Fibroblast of mammary gland (primary cell): ENCODE results near the gene ATF7IP2.
"Not testable (repeated sequence)": the region's sequence is repeated elsewhere in the genome, so short reads cannot be mapped to it uniquely, and the experiment has no call there.

Experiments
- DNase-seq: peaks from one replicate; pipeline ENCODE4 v3.0.0-alpha.2; 2010; ENCODE audit warnings: low read depth
- H3K4me3 ChIP-seq: 2 replicates; pipeline ENCODE4 v1.5.1; 2011; ENCODE audit warnings: low read depth, mild to moderate bottlenecking, low read length, moderate library complexity; ENCODE audit not compliant: control insufficient read depth
- TF ChIP-seq, protein P1 (sequence below): conservative IDR thresholded peaks from 2 replicates; pipeline ENCODE4 v1.5.1; 2011; ENCODE audit warnings: low read depth, low read length, inconsistent platforms; ENCODE audit not compliant: control insufficient read depth, insufficient read depth

The ATF7IP2 gene

DNA sequence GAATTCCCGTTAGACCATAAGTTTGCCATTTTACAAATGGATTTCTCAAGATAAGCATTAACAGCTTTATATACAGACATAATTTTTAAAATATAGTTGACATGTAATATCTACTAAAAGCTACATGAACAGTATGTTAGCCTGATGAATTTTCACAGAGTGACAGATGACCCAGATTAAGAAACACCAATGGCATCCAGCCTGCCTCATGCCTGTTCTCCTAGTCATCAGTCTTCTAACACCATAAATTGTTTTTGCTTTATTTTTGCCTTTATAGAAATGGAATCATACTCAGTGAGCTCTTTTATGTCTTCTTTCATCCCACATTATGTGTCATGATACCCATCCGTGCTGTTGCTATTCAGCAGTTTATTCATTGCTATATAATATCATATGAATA is 80.0 kb downstream of the ATF7IP2 start:
- TF ChIP-seq, protein P1, sequence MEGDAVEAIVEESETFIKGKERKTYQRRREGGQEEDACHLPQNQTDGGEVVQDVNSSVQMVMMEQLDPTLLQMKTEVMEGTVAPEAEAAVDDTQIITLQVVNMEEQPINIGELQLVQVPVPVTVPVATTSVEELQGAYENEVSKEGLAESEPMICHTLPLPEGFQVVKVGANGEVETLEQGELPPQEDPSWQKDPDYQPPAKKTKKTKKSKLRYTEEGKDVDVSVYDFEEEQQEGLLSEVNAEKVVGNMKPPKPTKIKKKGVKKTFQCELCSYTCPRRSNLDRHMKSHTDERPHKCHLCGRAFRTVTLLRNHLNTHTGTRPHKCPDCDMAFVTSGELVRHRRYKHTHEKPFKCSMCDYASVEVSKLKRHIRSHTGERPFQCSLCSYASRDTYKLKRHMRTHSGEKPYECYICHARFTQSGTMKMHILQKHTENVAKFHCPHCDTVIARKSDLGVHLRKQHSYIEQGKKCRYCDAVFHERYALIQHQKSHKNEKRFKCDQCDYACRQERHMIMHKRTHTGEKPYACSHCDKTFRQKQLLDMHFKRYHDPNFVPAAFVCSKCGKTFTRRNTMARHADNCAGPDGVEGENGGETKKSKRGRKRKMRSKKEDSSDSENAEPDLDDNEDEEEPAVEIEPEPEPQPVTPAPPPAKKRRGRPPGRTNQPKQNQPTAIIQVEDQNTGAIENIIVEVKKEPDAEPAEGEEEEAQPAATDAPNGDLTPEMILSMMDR: no peak
- DNase-seq: peak; percentile 15

DNA sequence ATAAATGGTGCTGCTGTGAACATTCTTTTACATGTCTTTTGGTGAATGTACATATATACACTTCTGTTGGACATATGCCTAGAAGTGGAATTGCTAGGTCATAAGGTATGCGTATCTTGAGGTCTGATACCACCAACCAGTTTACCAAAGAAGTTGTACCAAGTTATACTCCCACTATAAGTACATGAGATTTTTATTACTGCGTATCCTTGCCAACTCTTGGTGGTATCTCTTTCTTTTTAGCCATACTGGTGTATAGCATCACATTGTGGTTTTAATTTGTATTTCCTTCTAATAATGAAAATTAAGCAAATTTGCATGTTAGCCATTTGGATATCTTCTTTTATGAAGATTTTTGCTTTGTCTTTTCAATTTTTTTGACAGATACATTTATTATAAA is 80.5 kb downstream of the ATF7IP2 start:
- no peak overlapping the region for H3K4me3 ChIP-seq
- TF ChIP-seq, protein P1: no peak
- DNase-seq: no peak

More for the DNA sequence above, 80.0 kb downstream of the ATF7IP2 start:
- no peak overlapping the region for H3K4me3 ChIP-seq

DNA sequence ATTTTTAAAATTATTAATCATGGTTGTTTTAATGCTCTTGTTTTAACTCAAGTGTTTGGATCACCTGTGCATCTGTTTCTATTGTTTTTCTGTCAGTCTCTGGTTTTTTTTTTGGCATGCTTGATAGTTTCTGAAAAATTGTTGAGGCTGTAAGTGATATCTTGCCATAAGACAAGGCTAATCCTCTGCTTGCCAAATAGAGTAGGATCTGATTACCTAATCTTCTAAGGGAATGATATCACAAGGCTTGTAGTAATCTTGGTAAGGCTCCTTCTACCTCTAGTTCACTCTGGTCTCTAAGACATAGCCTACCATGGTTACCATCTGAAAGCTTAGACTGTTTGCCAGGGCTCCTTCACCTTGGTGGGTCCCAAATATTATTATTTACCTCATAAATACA is 81.0 kb downstream of the ATF7IP2 start:
- TF ChIP-seq, protein P1: no peak
- DNase-seq: no peak
- no peak overlapping the region for H3K4me3 ChIP-seq

DNA sequence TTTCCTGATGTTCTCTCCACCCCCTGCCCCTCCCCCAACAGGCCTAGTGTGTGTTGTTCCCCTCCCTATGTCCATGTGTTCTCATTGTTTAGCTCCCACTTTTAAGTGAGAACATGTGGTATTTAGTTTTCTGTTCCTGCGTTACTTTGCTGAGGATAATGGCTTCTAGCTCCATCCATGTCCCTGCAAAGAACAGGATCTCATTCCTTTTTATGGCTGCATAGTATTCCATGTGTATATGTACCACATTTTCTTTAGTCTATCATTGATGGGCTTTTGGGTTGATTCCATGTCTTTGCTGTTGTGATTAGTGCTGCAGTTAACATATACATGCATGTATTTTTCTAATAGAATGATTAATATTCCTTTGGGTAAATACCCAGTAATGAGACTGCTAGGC is 90.8 kb downstream of the ATF7IP2 start:
- not testable (repeated sequence) for DNase-seq

DNA sequence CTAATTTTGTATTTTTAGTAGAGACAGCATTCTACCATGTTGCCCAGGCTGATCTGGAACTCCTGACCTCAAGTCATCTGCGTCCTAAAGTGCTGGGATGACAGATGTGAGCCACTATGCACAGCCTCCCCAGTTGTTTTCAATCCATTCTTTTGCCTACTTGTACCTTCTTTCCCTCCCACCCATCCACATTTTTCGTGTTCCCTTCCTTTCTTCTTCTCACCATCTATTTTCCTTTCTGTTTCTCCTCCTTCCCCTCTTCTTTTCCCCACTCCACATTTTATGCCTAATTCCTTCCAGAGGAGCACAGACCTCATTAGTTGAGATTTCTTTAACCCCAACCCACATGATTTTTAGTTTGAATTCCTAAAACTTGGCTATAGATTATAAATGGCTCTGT is 94.3 kb downstream of the ATF7IP2 start:
- TF ChIP-seq, protein P1: no peak
- no peak for DNase-seq
- no peak overlapping the region for H3K4me3 ChIP-seq

More for the DNA sequence above, 90.8 kb downstream of the ATF7IP2 start:
- H3K4me3 ChIP-seq: not testable (repeated sequence)

DNA sequence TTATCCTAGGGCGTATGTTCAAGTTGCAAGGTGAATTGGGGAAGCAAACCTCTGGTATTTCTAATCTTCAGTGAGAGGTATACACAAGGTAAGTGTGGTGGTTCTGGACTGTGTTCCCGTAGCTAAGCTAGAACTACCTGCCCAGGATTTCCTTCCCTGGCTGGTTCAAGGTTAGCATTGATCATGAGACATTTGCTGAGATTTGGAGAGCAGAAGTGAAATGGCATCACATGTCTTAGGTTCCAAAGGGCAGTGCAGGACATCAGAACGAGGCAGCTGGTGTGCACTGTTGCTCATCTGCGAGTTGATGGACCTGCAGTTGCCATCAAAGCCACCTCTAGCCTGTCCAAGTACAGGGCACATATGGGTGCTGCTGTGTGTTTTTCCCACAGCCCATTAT is 99.3 kb downstream of the ATF7IP2 start:
- TF ChIP-seq, protein P1: no peak
- DNase-seq: no peak
- H3K4me3 ChIP-seq: no peak overlapping the region

DNA sequence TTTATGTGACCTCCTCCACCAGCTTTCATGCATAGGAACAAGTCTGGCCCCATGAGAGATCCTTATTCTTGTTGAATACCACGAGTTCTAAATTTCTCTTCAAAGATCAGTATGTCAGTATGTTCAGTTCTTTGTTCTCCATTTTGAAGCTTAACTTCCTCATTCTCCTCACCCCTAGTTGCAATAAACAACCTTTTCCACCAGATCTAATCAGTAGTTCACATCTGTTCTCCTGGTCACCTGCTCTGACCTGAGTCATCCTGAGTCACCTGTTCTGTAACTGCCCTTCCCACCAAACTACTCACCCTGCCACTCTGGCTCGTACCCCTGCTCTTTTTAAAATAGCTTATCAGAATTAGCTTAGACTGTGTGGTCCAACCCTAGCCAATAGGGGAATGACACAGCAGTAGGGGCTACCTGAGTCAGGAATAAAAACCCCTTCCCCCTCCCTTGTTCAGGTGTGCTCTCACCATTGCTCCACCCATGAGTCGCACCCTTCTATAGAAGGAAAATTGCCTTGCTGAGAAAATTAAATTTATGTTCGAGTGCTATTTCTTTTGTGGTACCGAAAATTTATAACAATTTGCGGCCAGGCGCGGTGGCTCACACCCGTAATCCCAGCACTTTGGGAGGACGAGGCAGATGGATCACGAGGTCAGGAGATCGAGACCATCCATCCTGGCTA is 100.0 kb downstream of the ATF7IP2 start:
- no peak overlapping the region for H3K4me3 ChIP-seq
- TF ChIP-seq, protein P1: no peak
- no peak for DNase-seq
